NOMO-1 (cell line): ENCODE data around the gene GART.
"Not testable (repeated sequence)": the region's sequence is repeated elsewhere in the genome, so short reads cannot be mapped to it uniquely, and the experiment has no call there.

ENCODE experiments used
- DNase-seq, 2 experiments: peaks; one replicate each; lab custom pipeline; 2025; ENCODE audit not compliant: unreplicated experiment in 2 of 2; lab: John Stamatoyannopoulos, UW

The GART gene

GRCh38 chr21:33478182-33478581 lies 63.7 kb downstream of the GART start:
- no peak for DNase-seq

GRCh38 chr21:33477066-33477465 lies 64.9 kb downstream of the GART start:
- DNase-seq = no peak

- DNase-seq = no peak
Observed at GRCh38 chr21:33473344-33473743, 68.6 kb downstream of the GART start.

- DNase-seq = no peak
Observed at GRCh38 chr21:33470701-33471100, 71.2 kb downstream of the GART start.

- not testable (repeated sequence) for DNase-seq
Observed at GRCh38 chr21:33469183-33469582, 72.7 kb downstream of the GART start.

- DNase-seq = no peak
Observed at GRCh38 chr21:33461538-33462250, 80.2 kb downstream of the GART start.

- no peak for DNase-seq
Observed at GRCh38 chr21:33458861-33459260, 83.1 kb downstream of the GART start.

- DNase-seq = no peak
Observed at GRCh38 chr21:33455686-33456446, 86.1 kb downstream of the GART start.
